A673 (cell line): ENCODE measurements around the gene SLC16A12. TPM values are rescaled to one million over a fixed set of nuclear protein-coding genes. Genes with fewer than 3 reads are reported as not detected.
"Not testable (repeated sequence)": the region's sequence is repeated elsewhere in the genome, so short reads cannot be mapped to it uniquely, and the experiment has no call there.

ENCODE experiments used
- BruUV-seq: library from RNA; stranded (reverse); fragments of 400-500 nt; replicated peaks from 2 replicates; lab custom pipeline; 2021; lab: Mats Ljungman, UMichigan
- CTCF ChIA-PET: fragments of 300-600 bp; sonication (Branson Sonifier 250); formaldehyde crosslinking; loops from one replicate; lab custom pipeline; 2022; ENCODE audit warnings: antibody characterized with exemption; lab: Charles Lee
- POLR2A ChIA-PET: fragments of 300-600 bp; sonication (Branson Sonifier 250); formaldehyde crosslinking; loops from one replicate; lab custom pipeline; 2022; ENCODE audit warnings: antibody characterized with exemption; ENCODE audit not compliant: low non-redundant PET; lab: Charles Lee
- DNase-seq: peaks from one replicate; pipeline ENCODE4 v3.0.0-alpha.2; 2015; ENCODE audit warnings: low spot score
- H3K27ac ChIP-seq: fragments of 200-600 bp; sonication (generic); 2 replicates; pipeline ENCODE4 v1.5.1; 2016; ENCODE audit warnings: mixed run types, low read depth, mild to moderate bottlenecking, mixed read lengths, antibody characterized with exemption, low read length; ENCODE audit not compliant: poor library complexity, severe bottlenecking
- H3K27me3 ChIP-seq: fragments of 200-600 bp; sonication (generic); replicated peaks from 2 replicates; pipeline ENCODE4 v1.6.1; 2017; ENCODE audit warnings: mixed run types, low read depth, mild to moderate bottlenecking, mixed read lengths, antibody characterized with exemption, low read length; ENCODE audit not compliant: insufficient read depth, poor library complexity
- H3K36me3 ChIP-seq: fragments of 200-600 bp; sonication (generic); 2 replicates; pipeline ENCODE4 v1.6.1; 2016; ENCODE audit warnings: mixed run types, mild to moderate bottlenecking, mixed read lengths, antibody characterized with exemption, low read length; ENCODE audit not compliant: insufficient read depth, poor library complexity, severe bottlenecking
- H3K4me1 ChIP-seq: fragments of 200-600 bp; sonication (generic); 2 replicates; pipeline ENCODE4 v1.6.1; 2017; ENCODE audit warnings: mixed run types, mild to moderate bottlenecking, mixed read lengths, antibody characterized with exemption, low read length; ENCODE audit not compliant: insufficient read depth, poor library complexity, severe bottlenecking
- H3K4me3 ChIP-seq: fragments of 200-600 bp; sonication (generic); 2 replicates; pipeline ENCODE4 v1.5.1; 2016; ENCODE audit warnings: low read depth, mixed run types, mild to moderate bottlenecking, mixed read lengths, low read length; ENCODE audit not compliant: poor library complexity, severe bottlenecking
- H3K9me3 ChIP-seq: fragments of 200-600 bp; sonication (generic); 2 replicates; pipeline ENCODE4 v1.6.1; 2016; ENCODE audit warnings: mixed run types, low read depth, mild to moderate bottlenecking, mixed read lengths, antibody characterized with exemption, low read length; ENCODE audit not compliant: poor library complexity, severe bottlenecking
- CTCF ChIP-seq: fragments of 300-800, 200-600 bp; sonication (generic); conservative IDR thresholded peaks from 2 replicates; pipeline ENCODE4 v1.5.1; 2017; ENCODE audit warnings: low read depth, mild to moderate bottlenecking, antibody characterized with exemption, low read length, moderate library complexity, mixed read lengths
- EZH2 ChIP-seq: fragments of 200-600 bp; sonication (generic); IDR thresholded peaks from 2 replicates; pipeline ENCODE4 v1.6.1; 2017; ENCODE audit warnings: borderline replicate concordance, low read depth, mild to moderate bottlenecking, mixed read lengths, antibody characterized with exemption, low read length; ENCODE audit not compliant: poor library complexity, severe bottlenecking
- intact Hi-C: fragments of 100-400 bp; cut with micrococcal nuclease; formaldehyde crosslinking; loops from one replicate; pipeline ENCODE4 v1.10.0; 2022; ENCODE audit not compliant: unreplicated experiment
- total RNA-seq: library from RNA; stranded (reverse); gene quantifications from 2 replicates; pipeline ENCODE4 v1.2.3, GENCODE V29; 2021

The SLC16A12 gene
- total RNA-seq, 1 experiment from 2014 or later, result 0.54 TPM

GRCh38 chr10:89532476-89532875, 2.9 kb downstream of the SLC16A12 start:
- Histone ChIP-seq H3K36me3 (no peaks in the 10 kb centered on the region), H3K4me3 (no peak overlapping the region), H3K9me3 (no peaks in the 10 kb centered on the region), H3K27me3 (no peaks in the 10 kb centered on the region), H3K27ac (no peak overlapping the region), H3K4me1 (peaks cover 5% of the 10 kb centered on the region)
- intact Hi-C loops, result no loop called here
- no peak for DNase-seq
- ChIA-PET CTCF (no interaction called here), POLR2A (interaction anchor here (0.6 kb wide), 1 partner anchor 27 kb away, joined by 3 read pairs; no protein-coding TSS in a partner anchor)
- TF ChIP-seq CTCF, result no peak
- BruUV-seq, result no TSS peak

GRCh38 chr10:89531359-89531758, 4.0 kb downstream of the SLC16A12 start:
- no TSS peak for BruUV-seq
- Histone ChIP-seq H3K27me3 (no peaks in the 10 kb centered on the region), H3K4me1 (peaks cover 8% of the 10 kb centered on the region), H3K36me3 (no peaks in the 10 kb centered on the region), H3K4me3 (no peak overlapping the region), H3K9me3 (no peaks in the 10 kb centered on the region), H3K27ac (no peak overlapping the region)
- POLR2A ChIA-PET, result no interaction called here
- intact Hi-C loops, result no loop called here
- TF ChIP-seq EZH2 (no peak), CTCF (no peak)
- CTCF ChIA-PET, result no interaction called here
- no peak for DNase-seq

- not testable (repeated sequence) for DNase-seq, H3K27ac ChIP-seq, BruUV-seq
Observed at GRCh38 chr10:89529711-89530110, 5.7 kb downstream of the SLC16A12 start.

GRCh38 chr10:89526358-89526757, 9.0 kb downstream of the SLC16A12 start:
- ChIA-PET CTCF (no interaction called here), POLR2A (no interaction called here)
- no peaks in the 10 kb centered on the region for H3K27me3 ChIP-seq
- no peak overlapping the region for H3K27ac ChIP-seq
- no peaks in the 10 kb centered on the region for H3K9me3 ChIP-seq
- TF ChIP-seq EZH2 (no peak), CTCF (no peak)
- no peaks in the 10 kb centered on the region for H3K36me3 ChIP-seq
- H3K4me3 ChIP-seq, result no peak overlapping the region
- no TSS peak for BruUV-seq
- intact Hi-C loops, result no loop called here
- DNase-seq, result no peak
- peaks cover 16% of the 10 kb centered on the region for H3K4me1 ChIP-seq

More at GRCh38 chr10:89529711-89530110, 5.7 kb downstream of the SLC16A12 start:
- H3K9me3 ChIP-seq, POLR2A ChIA-PET, CTCF ChIA-PET, H3K4me3 ChIP-seq, intact Hi-C loops, H3K27me3 ChIP-seq, H3K4me1 ChIP-seq, H3K36me3 ChIP-seq: not testable (repeated sequence)
